AG04450 (cell line): Measurements from ENCODE around the gene ADGRG7. TPM values are rescaled to one million over a fixed set of nuclear protein-coding genes. Genes with fewer than 3 reads are reported as not detected.

Experiments used
- CTCF ChIA-PET: fragments of 300-600, 350-600 bp; formaldehyde crosslinking; extraction: SDS; loops from one replicate; lab custom pipeline; 2022; ENCODE audit warnings: antibody characterized with exemption, inconsistent platforms; lab: Charles Lee
- POLR2A ChIA-PET: fragments of 350-600 bp; formaldehyde crosslinking; extraction: SDS; loops from one replicate; lab custom pipeline; 2021; ENCODE audit warnings: antibody characterized with exemption, inconsistent platforms; lab: Yijun Ruan, JAX
- DNase-seq: peaks from one replicate; pipeline ENCODE4 v3.0.0-alpha.2; 2011; ENCODE audit warnings: low read depth, low spot score
- H3K27ac ChIP-seq: one replicate; pipeline ENCODE4 v1.5.1; 2012; ENCODE audit warnings: low read depth, low read length, control low read depth
- H3K27me3 ChIP-seq: one replicate; pipeline ENCODE4 v1.6.0; 2012; ENCODE audit warnings: low read length; ENCODE audit not compliant: control insufficient read depth, insufficient read depth
- H3K4me3 ChIP-seq: 2 replicates; pipeline ENCODE4 v1.5.1; 2011; ENCODE audit warnings: mild to moderate bottlenecking, low read depth, low read length, control low read depth
- H3K9me3 ChIP-seq: 2 replicates; pipeline ENCODE4 v1.5.1; 2012; ENCODE audit warnings: low read length; ENCODE audit not compliant: control insufficient read depth, insufficient read depth
- CTCF ChIP-seq: IDR thresholded peaks from 2 replicates; pipeline ENCODE4 v1.5.1; 2011; ENCODE audit warnings: low read depth, low read length, control low read depth, inconsistent platforms
- polyA plus RNA-seq: library from polyadenylated mRNA; depleted of rRNA; stranded (reverse); fragments of >200 nt; gene quantifications from 2 replicates; pipeline ENCODE4 v1.2.3, GENCODE V29; 2011

Gene ADGRG7
- polyA plus RNA-seq, 1 experiment = not detected

DNA sequence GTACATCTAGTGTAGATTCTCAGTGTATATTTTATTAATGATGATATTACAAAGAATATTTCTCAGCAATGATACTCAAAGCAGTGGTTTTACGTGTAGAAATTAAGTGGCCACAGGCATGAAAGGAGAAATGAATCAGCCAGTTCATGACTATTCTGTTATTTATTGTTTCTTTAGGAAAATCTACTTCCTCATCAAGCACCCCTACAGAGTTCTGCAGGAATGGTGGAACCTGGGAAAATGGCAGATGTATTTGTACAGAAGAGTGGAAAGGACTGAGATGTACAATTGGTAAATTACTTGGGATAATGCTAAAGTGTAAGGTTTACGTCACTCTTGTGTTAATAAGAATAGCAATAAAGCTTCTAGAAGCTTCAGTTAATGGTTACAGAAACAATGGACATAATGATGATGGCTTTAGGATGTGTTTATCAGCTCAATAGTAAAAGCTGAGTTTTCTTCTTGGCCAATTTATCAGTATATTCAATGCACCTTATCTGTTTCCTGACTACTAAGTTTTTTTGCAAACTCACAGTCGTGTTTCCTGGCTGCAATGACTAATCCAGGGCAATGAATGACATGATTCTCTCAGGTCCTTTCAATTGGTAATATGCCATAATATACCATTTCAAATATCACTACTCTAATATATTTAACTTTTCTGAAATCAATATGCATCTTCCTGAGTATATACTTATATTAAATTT, 20.2 kb downstream of the ADGRG7 start:
- no peak for DNase-seq
- Histone ChIP-seq H3K27ac (no peak overlapping the region), H3K4me3 (no peak overlapping the region), H3K9me3 (no peaks in the 10 kb centered on the region), H3K27me3 (no peaks in the 10 kb centered on the region)
- CTCF ChIA-PET = no interaction called here
- TF ChIP-seq CTCF = no peak
- POLR2A ChIA-PET = no interaction called here

DNA sequence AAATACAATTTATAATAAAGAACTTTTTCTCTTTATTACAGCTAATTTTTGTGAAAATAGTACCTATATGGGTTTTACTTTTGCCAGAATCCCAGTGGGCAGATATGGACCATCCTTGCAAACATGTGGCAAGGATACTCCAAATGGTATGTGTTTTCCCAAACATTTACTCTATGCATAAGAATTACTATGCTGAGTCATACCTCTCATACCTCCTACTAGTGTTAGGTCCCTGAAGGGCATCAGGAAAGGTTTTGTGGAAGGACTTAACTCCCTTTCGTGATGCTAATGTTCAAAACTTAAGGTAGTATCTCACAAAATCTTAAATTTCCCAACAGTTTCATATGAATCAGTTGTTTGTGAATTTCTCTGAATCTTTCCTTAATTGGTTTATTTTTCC, 21.3 kb downstream of the ADGRG7 start:
- Histone ChIP-seq H3K27me3 (no peaks in the 10 kb centered on the region), H3K4me3 (no peak overlapping the region), H3K27ac (no peak overlapping the region), H3K9me3 (no peaks in the 10 kb centered on the region)
- CTCF ChIA-PET = no interaction called here
- POLR2A ChIA-PET = interaction anchor here (0.6 kb wide), 1 partner anchor 78 kb away, joined by 3 read pairs; the partner anchor contains the start of gene TFG
- no peak for DNase-seq
- TF ChIP-seq CTCF = no peak

DNA sequence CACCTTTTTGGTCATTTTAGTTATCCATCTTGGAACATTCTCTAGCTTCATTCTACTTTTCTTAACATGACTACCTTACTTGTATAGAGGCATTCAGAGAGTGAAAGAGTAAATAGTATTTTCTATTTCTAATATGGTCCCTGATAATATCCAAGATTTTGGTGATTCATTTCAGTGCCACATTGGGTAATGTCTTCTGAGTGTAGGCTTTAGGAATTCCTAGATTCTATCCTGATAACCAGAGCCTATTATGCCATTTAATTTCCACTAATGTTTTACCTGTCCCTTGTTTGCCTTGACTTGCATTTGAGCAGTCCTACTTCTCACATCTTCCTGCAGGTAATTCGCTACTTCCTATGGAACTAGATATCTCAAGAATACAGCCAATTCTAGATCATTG, 21.8 kb downstream of the ADGRG7 start:
- ChIA-PET CTCF (no interaction called here), POLR2A (no interaction called here)
- no peak for TF ChIP-seq CTCF
- H3K27ac ChIP-seq = no peak overlapping the region
- no peaks in the 10 kb centered on the region for H3K27me3 ChIP-seq
- H3K4me3 ChIP-seq = no peak overlapping the region
- H3K9me3 ChIP-seq = no peaks in the 10 kb centered on the region
- DNase-seq = no peak

DNA sequence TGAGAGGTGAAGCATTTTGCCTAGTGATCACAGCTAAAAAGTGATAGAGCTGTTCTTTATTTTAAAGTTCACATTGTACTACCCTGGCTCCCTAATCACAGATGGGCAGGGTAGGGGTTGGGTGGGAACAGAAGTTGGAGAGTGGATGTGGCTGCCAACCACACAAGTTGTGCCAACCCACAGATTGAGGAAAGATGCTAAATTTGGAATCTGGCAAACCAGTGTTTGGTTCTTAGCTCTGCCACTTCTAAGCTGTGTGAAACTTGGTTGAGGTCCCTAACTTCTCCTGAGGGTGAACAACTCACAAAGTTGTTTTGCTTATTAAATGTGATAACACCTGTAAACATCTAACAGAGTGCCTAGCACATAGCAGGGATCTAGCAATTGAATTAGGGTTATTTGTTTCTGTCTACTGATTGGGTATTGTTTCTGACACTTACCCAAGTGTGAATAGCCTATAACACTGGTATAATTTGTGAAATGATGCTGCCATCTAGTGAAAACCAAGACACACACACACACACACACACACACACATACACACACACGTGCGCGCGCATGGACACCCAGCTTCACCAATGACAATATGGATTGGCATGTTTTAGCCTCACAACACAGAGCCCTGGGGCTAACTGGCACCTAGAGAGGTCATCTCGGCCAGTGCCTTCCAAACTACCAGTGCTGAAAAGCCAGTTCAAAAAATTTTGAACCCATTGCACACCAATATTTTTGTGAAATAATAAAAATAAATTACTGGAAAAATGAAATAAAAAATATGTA, 25.3 kb downstream of the ADGRG7 start:
- ChIA-PET POLR2A (interaction anchor here (0.6 to 0.9 kb wide), 2 partner anchors 74 to 234 kb away, joined by 3 read pairs; partner anchors contain the start of genes TFG and TOMM70), CTCF (interaction anchor here (0.6 kb wide), 1 partner anchor 171 kb away, joined by 5 read pairs; no protein-coding TSS in a partner anchor)
- no peak overlapping the region for H3K27ac ChIP-seq
- peaks cover 7% of the 10 kb centered on the region for H3K27me3 ChIP-seq
- H3K9me3 ChIP-seq = peaks cover 3% of the 10 kb centered on the region
- H3K4me3 ChIP-seq = no peak overlapping the region
- DNase-seq = no peak
- TF ChIP-seq CTCF = no peak
